GM21367 (cell line): ENCODE measurements around the gene MYO15A.
"Not testable (repeated sequence)": the region's sequence is repeated elsewhere in the genome, so short reads cannot be mapped to it uniquely, and the experiment has no call there.

Source experiments
- ATAC-seq: cut with Tn5 transposase; IDR thresholded peaks from one replicate; pipeline ENCODE4 v1.9.1; 2021; ENCODE audit not compliant: unreplicated experiment

The MYO15A gene

DNA sequence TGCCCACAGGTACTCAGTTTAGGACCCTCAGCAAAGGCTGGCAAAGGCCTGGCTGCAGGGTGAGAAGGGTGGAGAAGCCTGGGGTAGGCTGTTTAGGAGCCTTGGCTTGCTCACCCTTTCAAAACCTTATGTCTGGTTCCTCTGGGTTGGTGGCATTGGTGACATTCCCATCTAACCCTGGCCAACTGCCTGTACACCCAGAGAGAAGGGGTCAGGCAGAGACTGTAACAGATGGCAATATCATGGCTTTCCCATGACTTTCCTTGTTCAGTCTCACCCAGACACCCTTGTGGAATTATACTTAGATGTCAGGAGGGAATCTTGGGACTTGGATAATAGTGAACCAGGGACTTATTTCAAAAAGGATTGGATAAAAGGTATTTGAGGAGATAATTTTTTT lies 98.4 kb downstream of the MYO15A start:
- ATAC-seq = no peak

DNA sequence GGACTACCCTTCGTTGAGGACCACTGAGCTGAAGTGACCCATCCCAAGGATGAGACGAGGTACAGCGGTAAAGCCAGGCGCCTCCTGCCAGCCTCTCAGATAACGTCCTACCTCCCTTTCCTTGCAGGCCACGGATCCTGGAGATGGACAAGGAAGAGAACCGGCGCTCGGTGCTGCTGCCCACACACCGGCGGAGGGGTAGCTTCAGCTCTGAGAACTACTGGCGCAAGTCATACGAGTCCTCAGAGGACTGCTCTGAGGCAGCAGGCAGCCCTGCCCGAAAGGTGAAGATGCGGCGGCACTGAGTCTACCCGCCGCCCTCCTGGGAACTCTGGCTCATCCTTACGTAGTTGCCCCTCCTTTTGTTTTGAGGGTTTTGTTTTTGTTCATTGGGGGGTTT lies 99.5 kb downstream of the MYO15A start:
- no peak for ATAC-seq

- no peak for ATAC-seq
These were observed 105.2 kb downstream of the MYO15A start for GRCh38 chr17:18213666-18214270.

DNA sequence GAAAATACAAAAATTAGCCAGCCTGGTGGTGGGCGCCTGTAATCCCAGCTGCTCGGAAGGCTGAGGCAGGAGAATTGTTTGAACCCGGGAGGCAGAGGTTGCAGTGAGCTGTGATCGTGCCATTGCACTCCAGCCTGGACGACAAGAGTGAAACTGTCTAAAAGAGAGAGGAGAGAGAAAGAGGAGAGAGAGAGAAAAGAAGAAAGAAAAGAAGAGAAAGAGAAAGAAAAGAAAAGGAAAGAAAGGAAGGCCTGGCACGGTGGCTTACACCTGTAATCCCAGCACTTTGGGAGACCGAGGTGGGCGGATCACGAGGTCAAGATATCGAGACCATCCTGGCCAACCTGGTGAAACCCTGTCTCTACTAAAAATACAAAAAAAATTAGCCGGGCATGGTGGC lies 108.3 kb downstream of the MYO15A start:
- not testable (repeated sequence) for ATAC-seq

DNA sequence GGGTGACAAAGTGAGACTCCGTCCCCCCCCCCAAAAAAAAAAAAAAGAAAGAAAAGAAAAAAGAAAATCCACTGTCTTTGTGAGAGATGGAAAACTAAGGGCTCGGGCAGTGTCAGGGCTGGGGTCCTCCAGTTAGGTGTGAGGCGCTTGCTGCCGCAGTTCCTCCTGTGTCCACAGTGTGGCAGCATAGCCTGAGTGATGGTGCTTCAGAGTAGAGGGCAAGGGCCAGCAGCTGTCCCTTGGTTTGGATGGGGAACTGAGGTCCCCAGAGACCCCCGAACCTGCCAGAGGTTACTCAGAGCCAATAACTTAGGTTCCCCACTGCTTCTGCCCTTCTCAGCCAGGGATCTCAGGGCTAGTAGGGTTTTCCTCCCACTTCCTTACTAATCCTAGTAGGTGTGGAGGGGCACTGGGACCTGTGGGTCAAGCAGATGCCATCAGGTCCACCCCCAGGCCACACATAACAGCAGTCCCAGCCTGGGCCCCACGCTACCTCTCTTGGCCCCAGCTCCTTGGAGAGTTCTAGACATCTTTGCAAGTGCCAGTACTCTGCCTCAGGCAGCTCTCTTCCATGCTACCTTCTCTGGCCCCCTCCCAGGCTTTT lies 109.0 kb downstream of the MYO15A start:
- ATAC-seq = no peak

DNA sequence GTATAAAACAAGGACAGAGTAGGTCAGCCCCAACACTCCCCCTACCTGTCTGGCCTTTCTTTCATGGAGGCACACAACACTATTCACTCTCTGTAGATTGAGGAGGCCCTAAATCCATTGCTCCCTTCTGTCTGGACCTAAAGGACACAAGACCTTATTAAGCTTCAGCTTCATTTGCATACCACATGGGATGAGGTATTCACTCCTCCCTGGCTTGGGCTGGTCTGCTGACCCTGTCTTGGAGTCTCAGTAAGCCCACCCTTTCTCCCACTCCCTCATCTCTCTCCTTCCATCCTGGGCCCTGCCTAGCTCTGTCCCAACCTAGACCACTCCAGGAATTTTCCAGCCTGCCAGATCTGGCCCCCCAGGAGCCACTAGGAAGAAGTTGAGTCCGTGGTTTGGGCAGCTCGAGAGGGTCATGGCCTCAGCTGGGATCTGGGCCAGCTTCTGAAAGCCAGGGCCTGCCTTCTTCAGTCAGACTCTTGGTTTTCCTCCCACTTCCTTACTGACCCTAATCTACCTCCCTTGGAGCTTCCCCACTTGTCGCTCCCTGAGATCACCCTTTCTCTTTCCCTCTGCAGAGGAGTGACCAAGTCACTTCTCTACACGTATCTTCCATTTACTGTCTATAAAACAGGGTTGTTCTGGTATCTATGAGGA lies 110.3 kb downstream of the MYO15A start:
- ATAC-seq = no peak

- ATAC-seq = no peak
These were observed 115.5 kb downstream of the MYO15A start for GRCh38 chr17:18224053-18224386.

GRCh38 chr17:18224387-18225120 lies 116.0 kb downstream of the MYO15A start:
- no peak for ATAC-seq

GRCh38 chr17:18225121-18225641 lies 116.6 kb downstream of the MYO15A start, which contains the start of gene LLGL1:
Gene LLGL1 (plus strand): TSS chr17:18225635. CDS start chr17:18225683, 48 bp downstream.
- ATAC-seq = peak; percentile 77

- peak; percentile 6 for ATAC-seq
These were observed 117.2 kb downstream of the MYO15A start for GRCh38 chr17:18225642-18226283.

- no peak for ATAC-seq
These were observed 117.9 kb downstream of the MYO15A start for GRCh38 chr17:18226284-18226945.

- no peak for ATAC-seq
These were observed 119.1 kb downstream of the MYO15A start for GRCh38 chr17:18227635-18228034.

GRCh38 chr17:18228176-18228682 lies 119.7 kb downstream of the MYO15A start:
- ATAC-seq = no peak

DNA sequence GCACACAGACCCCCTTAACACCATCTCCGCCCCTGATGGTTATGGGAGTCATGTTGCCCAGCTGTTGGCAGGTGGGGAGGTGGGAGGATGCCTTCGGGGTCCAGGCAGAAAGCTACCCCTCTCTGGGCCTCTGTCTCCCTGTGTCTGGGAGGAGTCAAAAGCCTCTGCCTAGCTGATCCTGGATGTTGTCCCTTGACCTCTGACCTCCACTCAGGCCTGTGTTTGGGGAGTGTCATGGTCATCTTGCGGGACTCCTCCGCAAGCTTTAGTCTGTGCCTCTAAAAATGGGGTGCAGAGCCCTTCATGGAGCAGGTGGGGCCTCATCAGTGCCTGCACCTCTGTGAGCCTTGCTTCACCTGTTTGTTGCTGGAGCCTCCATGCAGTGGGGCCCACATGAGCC lies 120.7 kb downstream of the MYO15A start:
- no peak for ATAC-seq
